ENCODE results near the gene PDGFB.

DNA sequence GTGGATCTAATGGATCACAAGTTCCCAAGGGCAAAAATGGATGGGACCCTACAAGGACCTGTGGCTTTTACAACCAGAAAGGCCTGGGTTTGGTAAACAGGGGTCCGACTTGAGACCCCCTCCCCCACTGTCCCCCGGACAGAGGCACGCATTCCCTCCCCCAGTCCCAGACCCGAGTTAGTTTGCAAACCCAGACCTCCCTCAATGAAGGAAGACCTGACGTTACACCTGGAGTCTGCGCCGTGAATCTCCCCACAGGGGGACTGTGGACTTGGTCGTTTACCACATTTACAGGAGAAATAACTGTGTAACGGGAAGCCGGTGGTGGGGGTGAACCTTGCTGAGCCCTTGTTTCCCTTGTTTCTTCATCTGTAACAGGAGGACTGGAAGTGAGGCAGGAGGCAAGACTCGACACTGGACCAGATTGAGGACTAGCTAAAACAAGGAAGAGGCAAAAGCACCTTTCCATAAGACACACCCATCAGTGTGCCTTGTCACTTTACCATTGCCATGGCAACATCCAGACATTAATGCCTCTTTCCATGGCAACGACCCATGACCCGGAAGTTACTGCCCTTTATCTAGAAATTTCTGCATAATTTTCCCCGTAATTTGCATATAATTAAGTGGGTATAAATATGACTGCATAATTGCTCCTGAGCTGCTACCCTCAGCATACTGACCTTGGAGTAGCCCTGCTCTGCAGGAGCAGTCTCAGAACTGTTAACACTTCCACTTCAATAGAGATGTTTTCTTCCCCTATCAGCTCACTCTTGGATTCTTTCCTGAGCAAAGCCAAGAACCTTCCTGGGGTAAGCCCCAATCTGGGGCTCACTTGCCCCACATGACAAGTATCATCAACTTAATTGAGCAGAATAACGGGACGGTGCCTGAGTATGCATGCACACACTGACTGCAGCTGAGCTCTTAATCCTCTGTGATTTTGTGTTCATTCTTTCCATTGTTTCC is 25.4 kb downstream of the PDGFB start:
- TF ChIP-seq CTCF (IDR thresholded peaks at IDR 0.05; ENCODE audit: low read length): no peak
- TF ChIP-seq EZH2 (IDR thresholded peaks at IDR 0.05; ENCODE audit: borderline replicate concordance, low read length): no peak
